Nephron progenitor cell (in vitro differentiated cells): ENCODE results near the gene SLC6A2.

Source experiments
- DNase-seq: peaks from one replicate; pipeline ENCODE4 v3.0.0; 2021
- H3K27ac Mint-ChIP-seq: 2 replicates; pipeline ENCODE4 v1.8.0; 2021; ENCODE audit warnings: mild to moderate bottlenecking, moderate library complexity, mixed read lengths
- H3K27me3 Mint-ChIP-seq: 2 replicates; pipeline ENCODE4 v1.8.0; 2021; ENCODE audit warnings: mild to moderate bottlenecking, low read depth, mixed read lengths; ENCODE audit not compliant: poor library complexity
- H3K36me3 Mint-ChIP-seq: 2 replicates; pipeline ENCODE4 v1.8.0; 2021; ENCODE audit warnings: low read depth, mixed read lengths
- H3K4me1 Mint-ChIP-seq: 2 replicates; pipeline ENCODE4 v1.8.0; 2021; ENCODE audit warnings: mixed read lengths
- H3K4me3 Mint-ChIP-seq: 2 replicates; pipeline ENCODE4 v1.8.0; 2021; ENCODE audit warnings: mild to moderate bottlenecking, moderate library complexity, mixed read lengths
- H3K9me3 Mint-ChIP-seq: 2 replicates; pipeline ENCODE4 v1.8.0; 2021; ENCODE audit warnings: mild to moderate bottlenecking, moderate library complexity, mixed read lengths
- CTCF ChIP-seq: fragments of 200-600 bp; sonication (generic); IDR thresholded peaks from 2 replicates; pipeline ENCODE4 v1.5.0; 2021; ENCODE audit warnings: antibody characterized with exemption

SLC6A2 gene

GRCh38 chr16:55632259-55632658 is 23.5 kb upstream of the SLC6A2 start:
- Mint-ChIP-seq H3K4me1 (peaks cover 16% of the 10 kb centered on the region), H3K36me3 (no peaks in the 10 kb centered on the region), H3K27me3 (peaks cover 24% of the 10 kb centered on the region), H3K27ac (no peak overlapping the region), H3K4me3 (no peak overlapping the region), H3K9me3 (peaks cover 11% of the 10 kb centered on the region)
- no peak for DNase-seq
- TF ChIP-seq CTCF: no peak

- Mint-ChIP-seq H3K36me3 (no peaks in the 10 kb centered on the region), H3K27ac (no peak overlapping the region), H3K9me3 (peaks cover 11% of the 10 kb centered on the region), H3K4me3 (no peak overlapping the region), H3K4me1 (peaks cover 25% of the 10 kb centered on the region), H3K27me3 (peaks cover 24% of the 10 kb centered on the region)
- DNase-seq: no peak
- TF ChIP-seq CTCF: no peak
Observed at GRCh38 chr16:55634193-55634592, 21.6 kb upstream of the SLC6A2 start.

GRCh38 chr16:55638256-55638655 is 17.5 kb upstream of the SLC6A2 start:
- Mint-ChIP-seq H3K36me3 (no peaks in the 10 kb centered on the region), H3K4me3 (no peak overlapping the region), H3K4me1 (peaks cover 25% of the 10 kb centered on the region), H3K27me3 (peaks cover 34% of the 10 kb centered on the region), H3K27ac (no peak overlapping the region), H3K9me3 (no peaks in the 10 kb centered on the region)
- TF ChIP-seq CTCF: no peak
- no peak for DNase-seq

- Mint-ChIP-seq H3K27ac (no peak overlapping the region), H3K4me1 (peaks cover 27% of the 10 kb centered on the region), H3K27me3 (peaks cover 42% of the 10 kb centered on the region), H3K36me3 (no peaks in the 10 kb centered on the region), H3K4me3 (no peak overlapping the region), H3K9me3 (no peaks in the 10 kb centered on the region)
- DNase-seq: no peak
- TF ChIP-seq CTCF: no peak
Observed at GRCh38 chr16:55640701-55641327, 15.0 kb upstream of the SLC6A2 start.

GRCh38 chr16:55641430-55642056 is 14.2 kb upstream of the SLC6A2 start:
- H3K4me1 Mint-ChIP-seq: peaks cover 22% of the 10 kb centered on the region
- no peak for DNase-seq
- H3K27me3 Mint-ChIP-seq: peaks cover 43% of the 10 kb centered on the region
- TF ChIP-seq CTCF: no peak
- H3K4me3 Mint-ChIP-seq: no peak overlapping the region
- H3K36me3 Mint-ChIP-seq: no peaks in the 10 kb centered on the region
- H3K27ac Mint-ChIP-seq: no peak overlapping the region
- no peaks in the 10 kb centered on the region for H3K9me3 Mint-ChIP-seq

- H3K9me3 Mint-ChIP-seq: no peaks in the 10 kb centered on the region
- H3K27me3 Mint-ChIP-seq: peaks cover 48% of the 10 kb centered on the region
- H3K4me3 Mint-ChIP-seq: no peak overlapping the region
Observed at GRCh38 chr16:55642611-55643010, 13.2 kb upstream of the SLC6A2 start.

More at GRCh38 chr16:55642611-55643010, 13.2 kb upstream of the SLC6A2 start:
- no peak for TF ChIP-seq CTCF
- DNase-seq: no peak
- no peak overlapping the region for H3K27ac Mint-ChIP-seq
- H3K4me1 Mint-ChIP-seq: peaks cover 11% of the 10 kb centered on the region
- H3K36me3 Mint-ChIP-seq: no peaks in the 10 kb centered on the region
